Activated naive CD8-positive, alpha-beta T cell (primary cell): Measurements from ENCODE around the gene PDGFRB.

Experiments
- H3K27ac Mint-ChIP-seq: one replicate; pipeline ENCODE4 v1.8.0; 2021; ENCODE audit warnings: mixed read lengths
- H3K27me3 Mint-ChIP-seq: one replicate; pipeline ENCODE4 v1.8.0; 2021; ENCODE audit warnings: mixed read lengths
- H3K36me3 Mint-ChIP-seq: one replicate; pipeline ENCODE4 v1.8.0; 2021; ENCODE audit warnings: mixed read lengths
- H3K4me1 Mint-ChIP-seq: one replicate; pipeline ENCODE4 v1.8.0; 2021; ENCODE audit warnings: low read depth, mixed read lengths
- H3K4me3 Mint-ChIP-seq: one replicate; pipeline ENCODE4 v1.8.0; 2021; ENCODE audit warnings: mild to moderate bottlenecking, mixed read lengths
- H3K9me3 Mint-ChIP-seq: one replicate; pipeline ENCODE4 v1.8.0; 2021; ENCODE audit warnings: low read depth, mixed read lengths

PDGFRB gene

DNA sequence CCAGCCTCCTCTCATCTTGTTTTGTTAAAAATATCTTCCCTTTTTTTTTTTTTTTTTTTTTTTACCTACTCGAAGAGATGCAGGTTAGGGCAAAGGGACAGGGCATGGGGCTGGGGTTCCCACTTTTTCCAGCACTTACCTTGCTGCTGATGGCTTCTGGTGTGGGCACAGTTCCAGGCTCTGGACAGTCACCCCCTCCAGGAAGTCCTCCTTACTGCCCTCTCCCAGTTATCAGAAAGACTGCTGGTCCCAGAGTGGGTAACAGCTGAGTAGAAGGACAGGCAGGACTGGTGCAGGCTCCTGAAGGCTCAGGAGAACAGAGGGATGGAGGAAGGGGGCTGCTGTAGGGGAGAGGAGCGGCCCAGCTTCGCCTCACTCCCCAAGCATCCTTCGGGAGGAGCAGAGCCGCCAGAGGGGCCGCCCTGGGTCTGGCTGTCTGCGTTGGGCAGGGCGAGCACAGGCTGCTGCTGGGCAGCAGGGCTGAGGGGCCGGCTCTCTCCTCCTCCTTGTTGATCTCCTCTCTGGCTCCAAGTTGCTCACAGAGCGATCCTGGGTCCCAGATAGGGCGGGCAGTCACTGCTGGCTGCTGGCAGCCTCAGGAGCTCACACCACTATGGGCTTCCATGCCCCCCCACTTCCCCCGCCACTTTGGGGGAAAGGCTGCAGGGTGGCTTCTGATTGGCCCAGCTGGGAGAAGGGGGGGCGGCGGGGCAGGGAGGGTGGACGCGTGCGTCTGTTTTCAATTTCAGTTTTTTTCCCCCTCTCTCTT is at the start of gene PDGFRB:
PDGFRB (minus strand) TSS at position 588 of the 769 bp plus-strand sequence. CDS start 18,798 bp downstream, outside the sequence.
- Mint-ChIP-seq H3K27ac (peak within 1 kb of the TSS; percentile 79), H3K4me3 (peak within 1 kb of the TSS; percentile 89), H3K36me3 (no peaks in the 10 kb centered on the region), H3K27me3 (peaks cover 4% of the 10 kb centered on the region), H3K4me1 (peaks cover 5% of the 10 kb centered on the region), H3K9me3 (no peaks in the 10 kb centered on the region)

DNA sequence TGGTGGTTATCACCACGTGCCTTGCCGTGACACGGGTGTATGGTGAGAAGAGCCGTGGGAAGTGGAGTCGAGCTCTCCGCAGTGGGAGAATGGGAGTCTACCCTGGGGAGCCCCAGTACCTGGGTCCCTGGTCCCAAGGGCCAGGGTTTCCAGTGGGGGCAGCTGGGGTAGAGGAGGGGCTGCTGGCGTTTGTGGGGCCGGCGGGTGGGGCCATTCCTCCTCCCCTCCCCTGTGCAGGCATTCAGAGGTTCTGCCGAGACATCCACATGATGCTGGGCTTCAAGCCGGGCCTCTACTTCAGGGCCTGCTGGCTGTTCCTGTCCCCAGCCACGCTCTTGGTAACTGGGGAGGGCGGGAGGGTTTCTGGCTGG is 48.9 kb upstream of the PDGFRB start:
- no peaks in the 10 kb centered on the region for H3K9me3 Mint-ChIP-seq
- H3K36me3 Mint-ChIP-seq: no peaks in the 10 kb centered on the region
- H3K4me1 Mint-ChIP-seq: peaks cover 23% of the 10 kb centered on the region
- H3K27ac Mint-ChIP-seq: no peak overlapping the region
- H3K27me3 Mint-ChIP-seq: peaks cover 4% of the 10 kb centered on the region
- no peak overlapping the region for H3K4me3 Mint-ChIP-seq

DNA sequence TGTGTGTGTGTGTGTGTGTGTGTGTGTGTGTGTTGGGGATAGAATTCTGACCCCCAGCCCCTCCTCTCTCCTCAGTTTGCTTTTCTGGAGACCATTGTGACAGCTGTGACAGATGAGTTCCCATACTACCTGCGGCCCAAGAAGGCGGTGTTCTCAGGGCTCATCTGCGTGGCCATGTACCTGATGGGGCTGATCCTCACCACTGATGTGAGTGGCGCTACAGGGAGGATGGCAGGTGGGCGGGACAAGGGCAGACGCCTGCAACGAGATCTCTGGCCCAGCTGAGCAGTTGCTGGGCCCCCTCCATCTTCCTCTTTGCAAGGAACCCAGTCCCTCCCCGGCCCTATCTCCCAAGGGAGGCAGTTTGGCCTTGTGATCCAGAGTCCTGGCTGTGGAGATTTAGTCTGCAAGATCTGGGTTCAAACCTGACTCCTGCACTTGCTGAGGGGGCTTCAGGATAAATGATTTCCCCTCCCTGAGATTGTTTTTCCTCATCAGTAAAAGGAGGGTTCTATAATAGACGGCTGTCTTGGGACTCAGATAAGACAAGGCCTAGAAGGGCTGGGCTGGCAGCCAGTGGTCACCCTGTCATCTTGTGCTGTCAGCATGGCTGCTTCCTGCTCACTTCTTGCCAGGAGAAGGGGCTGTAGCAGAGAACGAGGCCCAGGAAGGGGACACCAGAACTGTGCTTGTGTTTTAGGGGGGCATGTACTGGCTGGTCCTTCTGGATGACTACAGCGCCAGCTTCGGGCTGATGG is 48.4 kb upstream of the PDGFRB start:
- Mint-ChIP-seq H3K27ac (no peak overlapping the region), H3K36me3 (no peaks in the 10 kb centered on the region), H3K27me3 (peaks cover 4% of the 10 kb centered on the region), H3K4me1 (peaks cover 18% of the 10 kb centered on the region), H3K4me3 (no peak overlapping the region), H3K9me3 (no peaks in the 10 kb centered on the region)

DNA sequence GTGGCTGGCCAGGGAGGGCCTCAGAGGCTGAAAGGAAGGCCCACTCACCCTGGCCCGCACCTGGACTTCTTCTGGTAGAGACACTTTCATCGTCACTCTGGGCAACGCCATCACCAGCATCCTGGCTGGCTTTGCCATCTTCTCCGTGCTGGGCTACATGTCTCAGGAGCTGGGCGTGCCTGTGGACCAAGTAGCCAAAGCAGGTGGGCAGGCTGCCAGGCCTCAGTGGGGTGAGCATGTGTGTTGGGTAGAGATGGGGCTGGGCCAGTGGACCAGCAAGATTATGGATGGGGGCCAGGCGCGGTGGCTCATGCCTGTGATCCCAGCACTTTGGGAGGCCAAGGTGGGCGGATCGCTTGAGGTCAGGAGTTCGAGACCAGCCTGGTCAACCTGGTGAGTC is 46.9 kb upstream of the PDGFRB start:
- no peaks in the 10 kb centered on the region for H3K36me3 Mint-ChIP-seq
- no peaks in the 10 kb centered on the region for H3K9me3 Mint-ChIP-seq
- H3K4me1 Mint-ChIP-seq: peaks cover 4% of the 10 kb centered on the region
- peaks cover 6% of the 10 kb centered on the region for H3K27me3 Mint-ChIP-seq
- H3K4me3 Mint-ChIP-seq: no peak overlapping the region
- no peak overlapping the region for H3K27ac Mint-ChIP-seq

DNA sequence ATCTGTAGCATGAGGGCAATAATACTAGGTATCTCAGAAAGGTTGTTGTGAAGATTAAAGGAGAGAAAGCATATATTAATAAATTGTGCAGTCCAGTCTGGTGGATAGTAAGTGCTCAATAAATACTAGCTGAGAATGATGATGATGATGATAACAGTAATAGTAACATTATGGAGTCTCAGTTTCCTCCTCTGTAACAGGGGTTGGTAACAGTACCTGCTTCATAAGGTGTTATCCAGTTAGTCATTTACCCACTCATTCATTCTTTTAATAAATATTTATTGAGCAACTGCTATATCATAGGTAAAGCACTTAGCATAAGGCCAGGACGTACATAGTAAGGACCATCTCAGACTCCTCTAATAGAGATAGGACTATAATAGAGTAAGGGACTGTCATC is 41.8 kb upstream of the PDGFRB start:
- no peak overlapping the region for H3K4me3 Mint-ChIP-seq
- H3K27ac Mint-ChIP-seq: no peak overlapping the region
- peaks cover 8% of the 10 kb centered on the region for H3K27me3 Mint-ChIP-seq
- H3K36me3 Mint-ChIP-seq: no peaks in the 10 kb centered on the region
- no peaks in the 10 kb centered on the region for H3K4me1 Mint-ChIP-seq
- H3K9me3 Mint-ChIP-seq: no peaks in the 10 kb centered on the region

DNA sequence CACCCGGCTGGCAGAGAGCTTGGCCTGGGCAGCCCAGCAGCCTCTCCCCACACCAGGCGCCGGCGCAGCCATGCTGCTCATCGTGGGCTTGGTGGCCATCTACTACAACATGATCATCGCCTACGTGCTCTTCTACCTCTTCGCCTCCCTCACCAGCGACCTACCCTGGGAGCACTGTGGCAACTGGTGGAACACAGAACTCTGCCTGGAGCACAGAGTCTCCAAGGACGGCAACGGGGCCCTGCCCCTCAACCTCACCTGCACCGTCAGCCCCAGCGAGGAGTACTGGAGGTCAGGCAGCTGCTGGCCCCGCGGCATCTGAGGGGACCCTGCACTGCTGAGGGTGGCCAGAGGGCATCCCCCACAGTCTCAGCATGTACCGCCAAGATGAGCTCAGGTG is 41.3 kb upstream of the PDGFRB start:
- Mint-ChIP-seq H3K4me1 (no peaks in the 10 kb centered on the region), H3K27me3 (peaks cover 11% of the 10 kb centered on the region), H3K36me3 (no peaks in the 10 kb centered on the region)

DNA sequence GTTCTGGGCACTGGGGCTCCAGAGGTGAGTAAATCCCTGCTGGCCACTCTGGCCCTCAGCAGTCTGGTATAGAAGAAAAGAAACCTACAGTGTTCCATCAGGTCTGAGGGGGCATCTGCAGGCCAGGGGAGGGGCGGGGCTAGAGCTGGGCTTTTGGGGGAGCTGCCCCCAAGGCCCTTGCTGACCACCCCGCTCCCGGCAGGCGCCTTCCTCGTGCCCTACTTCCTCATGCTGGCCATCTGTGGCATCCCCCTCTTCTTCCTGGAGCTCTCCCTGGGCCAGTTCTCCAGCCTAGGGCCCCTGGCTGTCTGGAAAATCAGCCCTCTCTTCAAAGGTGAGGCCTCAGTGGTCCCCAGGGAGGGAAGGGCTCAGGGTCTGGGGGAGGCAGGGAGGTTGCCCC is 40.9 kb upstream of the PDGFRB start:
- H3K4me1 Mint-ChIP-seq: no peaks in the 10 kb centered on the region
- H3K27me3 Mint-ChIP-seq: peaks cover 11% of the 10 kb centered on the region
- no peaks in the 10 kb centered on the region for H3K36me3 Mint-ChIP-seq
- no peak overlapping the region for H3K27ac Mint-ChIP-seq
- H3K9me3 Mint-ChIP-seq: no peaks in the 10 kb centered on the region
- no peak overlapping the region for H3K4me3 Mint-ChIP-seq

More for the DNA sequence above, 41.3 kb upstream of the PDGFRB start:
- Mint-ChIP-seq H3K9me3 (no peaks in the 10 kb centered on the region), H3K4me3 (no peak overlapping the region), H3K27ac (no peak overlapping the region)

DNA sequence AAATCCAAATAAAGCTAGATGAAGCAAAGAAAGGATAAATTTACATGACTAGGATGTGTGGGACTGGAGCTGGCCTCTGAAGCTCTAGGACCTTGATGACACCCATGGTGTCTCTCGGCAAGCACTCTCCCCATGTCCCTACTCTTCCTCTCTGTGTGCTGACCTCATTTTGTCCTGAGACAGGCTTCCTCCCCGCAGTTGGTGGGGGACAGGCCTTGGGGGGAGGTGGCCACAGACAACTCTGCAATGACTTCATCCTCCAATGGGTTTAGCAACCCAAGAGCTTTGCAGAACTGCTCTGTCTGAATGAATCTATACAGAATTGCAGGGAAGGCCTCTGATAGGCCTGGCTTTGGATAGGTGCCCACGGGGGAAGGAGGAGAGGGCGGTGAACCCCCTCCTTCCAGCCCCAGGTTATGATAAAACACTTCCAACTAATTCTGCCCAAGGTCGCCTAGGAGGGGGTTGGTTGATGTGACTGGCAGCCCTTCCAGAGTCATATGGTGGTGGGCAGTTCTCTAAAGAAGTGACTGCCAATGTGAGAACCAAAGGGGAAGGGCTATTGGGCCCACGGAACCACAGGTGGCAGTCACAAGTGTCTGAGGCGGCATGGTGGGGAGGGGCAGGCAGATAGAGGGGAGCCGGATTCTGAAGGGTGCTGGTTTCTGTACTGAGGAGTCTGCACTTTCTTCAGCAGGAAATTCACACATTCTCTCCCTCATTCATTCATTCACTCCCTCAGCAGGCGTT is 40.3 kb upstream of the PDGFRB start:
- Mint-ChIP-seq H3K27me3 (peaks cover 12% of the 10 kb centered on the region), H3K27ac (no peak overlapping the region), H3K4me3 (no peak overlapping the region), H3K4me1 (no peaks in the 10 kb centered on the region), H3K9me3 (no peaks in the 10 kb centered on the region), H3K36me3 (no peaks in the 10 kb centered on the region)

DNA sequence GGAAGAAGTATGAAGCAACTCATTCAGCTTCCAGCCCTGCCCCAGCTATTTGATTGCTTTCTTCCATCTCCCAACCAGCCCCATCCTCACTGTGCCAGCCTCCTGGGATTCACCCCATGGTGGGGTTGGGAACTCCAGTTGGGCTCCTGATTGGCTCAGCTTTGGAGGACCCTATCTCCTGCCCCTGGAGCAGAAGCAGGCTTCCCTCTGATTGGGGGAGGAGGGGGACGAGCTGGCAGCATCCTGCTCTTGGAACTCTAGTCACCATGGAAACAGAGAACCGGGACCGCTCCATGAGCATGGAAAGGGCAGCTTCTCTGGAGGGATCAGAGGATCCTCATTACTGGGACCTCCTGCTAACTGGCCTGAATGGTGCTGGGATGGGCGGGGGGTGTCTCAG is 36.8 kb upstream of the PDGFRB start:
- no peak overlapping the region for H3K4me3 Mint-ChIP-seq
- no peaks in the 10 kb centered on the region for H3K36me3 Mint-ChIP-seq
- no peak overlapping the region for H3K27ac Mint-ChIP-seq
- no peaks in the 10 kb centered on the region for H3K4me1 Mint-ChIP-seq
- peaks cover 16% of the 10 kb centered on the region for H3K27me3 Mint-ChIP-seq
- no peaks in the 10 kb centered on the region for H3K9me3 Mint-ChIP-seq

DNA sequence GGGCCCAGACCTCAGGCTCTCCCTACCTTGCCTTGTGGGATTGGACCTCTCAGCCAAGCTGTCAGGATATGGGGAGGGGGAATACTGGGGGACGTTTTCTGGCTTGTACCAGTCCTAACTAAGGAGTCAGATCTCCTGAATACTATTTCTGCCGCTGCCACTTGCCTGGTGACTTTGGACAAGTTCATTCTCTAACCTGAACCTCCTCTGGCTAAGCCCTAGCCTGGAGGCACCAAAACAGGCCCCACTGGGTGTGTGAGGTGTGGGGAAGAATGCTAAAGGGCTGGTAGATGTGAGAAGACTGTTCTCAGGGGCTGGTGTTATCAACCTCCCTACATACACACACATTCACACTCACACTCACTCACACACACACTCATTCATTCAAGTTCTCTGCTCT is 35.3 kb upstream of the PDGFRB start:
- Mint-ChIP-seq H3K27ac (no peak overlapping the region), H3K27me3 (peaks cover 17% of the 10 kb centered on the region), H3K36me3 (no peaks in the 10 kb centered on the region), H3K4me3 (no peak overlapping the region), H3K9me3 (no peaks in the 10 kb centered on the region), H3K4me1 (no peaks in the 10 kb centered on the region)

DNA sequence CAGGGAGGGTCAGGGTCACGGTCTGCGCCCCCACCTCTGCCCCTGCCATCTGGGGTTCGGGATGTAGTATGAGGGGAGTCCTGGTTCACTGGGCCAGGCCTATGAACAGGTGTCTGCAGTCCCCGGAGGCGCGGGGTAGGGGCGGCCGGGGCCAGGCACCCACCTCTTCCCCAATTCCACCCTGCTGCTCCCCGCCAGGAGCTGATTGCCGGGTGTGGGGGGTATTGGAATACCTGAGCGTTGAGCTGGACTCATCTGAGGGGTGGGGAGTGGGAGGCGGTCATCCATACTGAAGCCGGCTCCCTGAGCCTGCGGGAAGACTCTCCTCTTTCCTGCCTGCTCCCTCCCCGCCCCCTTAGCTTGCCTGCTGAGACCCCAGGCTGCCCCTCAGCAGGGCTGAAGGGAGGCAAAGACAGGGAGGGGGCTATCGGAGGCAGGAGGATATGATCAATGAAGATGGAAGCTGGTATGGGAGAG is 34.9 kb upstream of the PDGFRB start:
- H3K4me1 Mint-ChIP-seq: no peaks in the 10 kb centered on the region
- no peak overlapping the region for H3K27ac Mint-ChIP-seq
- no peaks in the 10 kb centered on the region for H3K36me3 Mint-ChIP-seq
- peaks cover 17% of the 10 kb centered on the region for H3K27me3 Mint-ChIP-seq
- H3K4me3 Mint-ChIP-seq: no peak overlapping the region
- H3K9me3 Mint-ChIP-seq: no peaks in the 10 kb centered on the region

DNA sequence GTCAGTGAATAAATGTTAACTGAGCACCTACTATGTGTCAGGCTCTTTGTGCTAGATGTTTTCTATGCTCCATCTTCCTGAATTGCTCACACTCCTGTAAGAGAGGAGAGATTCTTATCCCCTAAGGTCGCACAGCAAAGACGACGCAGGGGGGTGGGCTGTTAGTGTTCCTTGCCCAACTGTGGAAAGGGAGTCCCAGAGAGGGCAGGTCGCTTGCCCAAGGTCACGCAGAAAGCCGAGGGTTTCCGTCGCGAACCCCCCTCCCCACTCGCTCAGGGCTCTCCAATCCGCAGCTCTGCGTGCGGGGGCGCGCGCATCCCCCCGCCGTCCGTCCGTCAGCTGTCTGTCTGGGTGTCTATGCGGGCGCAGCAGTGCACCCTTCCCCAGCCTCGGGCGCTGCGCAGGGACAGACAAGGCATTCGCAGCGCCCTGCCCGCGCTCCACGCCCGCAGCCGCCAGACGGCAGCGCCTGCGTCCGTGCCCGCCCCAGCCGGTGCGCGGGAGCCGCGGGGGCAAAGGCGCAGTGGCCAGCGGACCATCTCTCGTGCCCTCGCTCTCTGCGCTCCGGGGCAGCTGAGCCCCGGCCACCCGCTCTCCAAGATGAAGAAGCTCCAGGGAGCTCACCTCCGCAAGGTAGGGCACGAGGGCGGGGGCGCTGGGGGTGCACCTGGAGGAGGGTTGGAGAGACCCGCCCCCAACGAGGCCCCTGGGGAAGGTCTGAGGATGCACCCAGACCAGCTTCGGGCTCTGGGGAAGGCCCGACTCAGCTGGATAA is 34.3 kb upstream of the PDGFRB start, which contains the start of gene SLC6A7:
SLC6A7 (plus strand) TSS at position 335 of the 775 bp plus-strand sequence; CDS start at position 601, 266 bp downstream.
- no peaks in the 10 kb centered on the region for H3K36me3 Mint-ChIP-seq
- H3K9me3 Mint-ChIP-seq: no peaks in the 10 kb centered on the region
- no peak within 1 kb of the TSS for H3K27ac Mint-ChIP-seq
- no peaks in the 10 kb centered on the region for H3K4me1 Mint-ChIP-seq
- H3K4me3 Mint-ChIP-seq: no peak within 1 kb of the TSS
- peaks cover 17% of the 10 kb centered on the region for H3K27me3 Mint-ChIP-seq

DNA sequence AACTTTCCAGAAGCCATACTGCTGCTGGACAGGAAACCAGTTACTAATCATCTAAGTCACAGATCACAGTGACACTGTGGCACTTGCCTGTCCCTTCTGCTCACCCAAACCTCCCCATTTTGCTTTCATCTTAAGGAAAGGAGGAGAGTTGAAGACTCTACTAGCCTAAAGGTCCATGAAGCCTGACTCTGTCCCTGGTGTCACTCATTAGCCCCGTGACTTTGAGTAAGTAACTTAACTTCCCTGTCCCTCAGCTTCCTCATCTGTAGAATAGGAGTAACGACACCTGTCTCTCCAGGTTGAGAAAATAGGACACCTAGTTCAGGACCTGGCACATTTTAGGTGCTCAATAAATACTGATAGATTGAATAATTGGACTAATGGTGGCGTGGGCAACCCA is 33.7 kb upstream of the PDGFRB start:
- Mint-ChIP-seq H3K4me1 (no peaks in the 10 kb centered on the region), H3K27me3 (peaks cover 17% of the 10 kb centered on the region), H3K4me3 (no peak overlapping the region), H3K27ac (no peak overlapping the region), H3K36me3 (no peaks in the 10 kb centered on the region), H3K9me3 (no peaks in the 10 kb centered on the region)

DNA sequence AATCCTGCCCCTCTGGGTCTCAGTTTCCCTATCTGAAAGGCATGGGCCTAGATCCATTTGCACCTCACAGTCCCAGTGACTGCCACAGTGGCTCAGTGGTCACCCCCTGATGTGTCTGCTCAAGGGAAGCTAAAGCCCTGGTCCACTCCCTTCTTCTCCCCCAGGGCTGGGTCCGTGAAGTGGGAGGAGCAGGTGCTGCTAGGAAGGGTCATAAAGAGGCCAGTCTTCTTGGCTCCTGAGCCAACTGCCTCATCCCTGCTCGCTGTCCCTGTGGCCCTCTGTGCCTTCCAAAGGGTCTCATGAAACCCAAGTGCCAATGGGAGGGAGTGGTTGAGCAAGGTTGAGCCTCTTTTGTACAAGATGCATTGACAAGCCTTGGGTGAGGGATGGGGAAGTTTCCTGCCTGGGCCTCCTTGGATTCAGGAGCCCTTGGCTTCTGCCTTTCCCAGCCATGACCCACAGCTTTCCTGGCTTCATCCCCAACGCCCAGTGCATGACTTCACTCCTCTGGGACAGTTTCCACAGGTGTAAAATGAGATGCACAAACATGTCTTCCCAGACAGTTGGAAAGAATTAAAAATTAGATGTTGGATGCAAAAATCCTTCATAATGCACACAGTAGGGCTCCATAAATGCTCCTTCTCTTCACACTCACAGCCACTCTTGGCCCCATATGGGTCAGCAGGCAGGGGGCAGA is 32.6 kb upstream of the PDGFRB start:
- no peaks in the 10 kb centered on the region for H3K9me3 Mint-ChIP-seq
- no peak overlapping the region for H3K27ac Mint-ChIP-seq
- H3K27me3 Mint-ChIP-seq: peaks cover 17% of the 10 kb centered on the region
- H3K4me3 Mint-ChIP-seq: no peak overlapping the region
- no peaks in the 10 kb centered on the region for H3K36me3 Mint-ChIP-seq
- no peaks in the 10 kb centered on the region for H3K4me1 Mint-ChIP-seq
